ENCODE measurements around the gene MTHFD1L. TPM values are rescaled to one million over a fixed set of nuclear protein-coding genes. Genes with fewer than 3 reads are reported as not detected.

Gene MTHFD1L
- total RNA-seq, 4 donors from 2014 or later: 3.3 to 7.8 (median 3.8) TPM

DNA sequence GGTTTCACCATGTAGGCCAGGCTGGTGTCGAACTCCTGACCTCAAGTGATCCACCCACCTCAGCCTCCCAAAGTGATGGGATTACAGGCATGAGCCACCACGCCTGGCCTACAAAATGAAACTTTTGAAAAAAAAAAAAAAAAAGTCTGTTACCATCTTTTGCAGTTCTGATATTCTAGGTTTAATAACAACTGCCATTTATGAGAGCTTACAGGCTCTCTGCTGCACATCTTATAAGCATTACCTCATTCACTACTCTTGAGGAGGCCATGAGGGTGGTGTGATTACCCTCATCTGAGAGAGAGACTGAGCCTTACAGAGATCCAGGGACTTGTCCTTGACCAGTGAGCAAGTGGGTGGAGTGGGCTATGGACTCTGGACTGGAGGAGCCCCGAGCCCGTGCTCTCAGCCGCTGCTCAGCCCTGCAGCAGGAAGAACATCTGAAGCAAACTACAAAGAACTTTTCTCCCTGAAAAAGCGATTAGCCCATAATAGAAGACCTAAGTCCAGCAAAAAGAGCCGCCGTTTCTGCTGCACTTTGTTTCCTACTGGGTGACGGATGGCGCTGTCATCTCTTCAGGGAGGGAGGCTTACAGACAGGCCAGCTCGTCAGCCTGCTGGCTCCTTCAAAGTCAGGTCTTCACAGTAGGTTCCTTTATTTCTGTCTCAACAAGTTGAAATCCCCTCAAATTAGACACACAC lies 254.5 kb downstream of the MTHFD1L start:
- TF ChIP-seq, protein P1, sequence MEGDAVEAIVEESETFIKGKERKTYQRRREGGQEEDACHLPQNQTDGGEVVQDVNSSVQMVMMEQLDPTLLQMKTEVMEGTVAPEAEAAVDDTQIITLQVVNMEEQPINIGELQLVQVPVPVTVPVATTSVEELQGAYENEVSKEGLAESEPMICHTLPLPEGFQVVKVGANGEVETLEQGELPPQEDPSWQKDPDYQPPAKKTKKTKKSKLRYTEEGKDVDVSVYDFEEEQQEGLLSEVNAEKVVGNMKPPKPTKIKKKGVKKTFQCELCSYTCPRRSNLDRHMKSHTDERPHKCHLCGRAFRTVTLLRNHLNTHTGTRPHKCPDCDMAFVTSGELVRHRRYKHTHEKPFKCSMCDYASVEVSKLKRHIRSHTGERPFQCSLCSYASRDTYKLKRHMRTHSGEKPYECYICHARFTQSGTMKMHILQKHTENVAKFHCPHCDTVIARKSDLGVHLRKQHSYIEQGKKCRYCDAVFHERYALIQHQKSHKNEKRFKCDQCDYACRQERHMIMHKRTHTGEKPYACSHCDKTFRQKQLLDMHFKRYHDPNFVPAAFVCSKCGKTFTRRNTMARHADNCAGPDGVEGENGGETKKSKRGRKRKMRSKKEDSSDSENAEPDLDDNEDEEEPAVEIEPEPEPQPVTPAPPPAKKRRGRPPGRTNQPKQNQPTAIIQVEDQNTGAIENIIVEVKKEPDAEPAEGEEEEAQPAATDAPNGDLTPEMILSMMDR (IDR thresholded peaks at IDR 0.05; ENCODE audit: low read depth): no peak

DNA sequence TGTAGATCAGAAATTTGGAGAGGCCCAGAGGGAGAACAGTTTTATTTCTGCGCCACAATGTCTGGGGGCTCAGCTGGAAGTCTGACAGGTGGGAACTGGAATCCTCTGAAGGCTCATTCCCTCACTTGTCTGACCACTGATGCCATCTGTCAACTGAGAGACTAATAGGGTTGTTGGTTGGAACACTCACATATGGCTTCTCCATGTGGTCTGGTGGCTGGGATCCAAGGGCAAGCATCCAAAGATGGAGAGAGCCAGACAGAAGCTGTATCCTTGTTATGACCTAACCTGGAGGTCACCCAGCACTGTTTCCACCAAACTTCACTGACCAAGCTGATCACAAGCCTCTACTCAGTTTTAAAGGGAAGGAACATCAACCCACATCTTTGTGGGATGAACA lies 256.4 kb downstream of the MTHFD1L start:
- TF ChIP-seq, protein P1 (IDR thresholded peaks at IDR 0.05; ENCODE audit: low read depth): no peak

DNA sequence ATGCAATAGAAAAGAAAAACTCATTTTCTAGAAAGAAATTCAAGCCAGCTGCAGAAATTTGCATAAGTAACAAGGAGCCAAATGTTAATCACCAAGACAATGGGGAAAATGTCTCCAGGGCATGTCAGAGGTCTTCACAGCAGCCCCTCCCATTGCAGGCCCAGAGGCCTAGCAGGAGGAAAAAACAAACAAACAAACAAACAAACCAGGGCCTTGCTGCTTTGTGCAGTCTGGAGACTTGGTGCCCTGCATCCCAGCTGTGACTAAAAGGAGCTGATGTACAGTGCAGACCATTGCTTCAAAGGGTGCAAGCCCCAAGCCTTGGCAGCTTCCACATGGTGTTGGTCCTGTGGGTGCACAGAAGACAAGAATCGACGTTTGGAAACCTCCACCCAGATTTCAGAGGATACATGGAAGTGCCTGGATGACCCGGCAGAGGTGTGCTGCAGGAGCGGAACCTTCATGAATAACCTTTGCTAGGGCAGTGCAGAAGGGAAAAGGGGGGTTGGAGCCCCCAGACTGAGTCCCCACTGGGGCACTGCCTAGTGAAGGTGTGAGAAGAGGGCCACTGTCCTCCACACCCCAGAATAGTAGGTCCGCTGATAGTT lies 263.4 kb downstream of the MTHFD1L start:
- TF ChIP-seq, protein P1 (IDR thresholded peaks at IDR 0.05; ENCODE audit: low read depth): no peak

DNA sequence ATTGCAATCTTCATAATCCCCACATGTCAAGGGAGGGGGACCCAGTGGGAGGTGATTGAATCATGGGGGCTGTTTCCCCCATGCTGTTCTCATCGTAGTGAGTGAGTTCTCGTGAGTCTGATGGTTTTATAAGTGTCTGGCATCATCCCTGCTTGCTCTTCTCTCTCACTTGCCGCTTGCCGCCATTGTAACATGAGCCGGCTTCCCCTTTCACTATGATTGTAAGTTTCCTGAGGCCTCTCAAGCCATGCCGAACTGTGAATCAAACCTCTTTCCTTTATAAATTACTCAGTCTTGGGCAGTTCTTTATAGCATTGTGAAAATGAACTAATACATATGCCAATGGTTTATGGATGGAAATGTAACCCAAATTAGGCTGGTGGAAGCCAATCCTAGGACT lies 264.8 kb downstream of the MTHFD1L start:
- TF ChIP-seq, protein P1 (IDR thresholded peaks at IDR 0.05; ENCODE audit: low read depth): no peak

DNA sequence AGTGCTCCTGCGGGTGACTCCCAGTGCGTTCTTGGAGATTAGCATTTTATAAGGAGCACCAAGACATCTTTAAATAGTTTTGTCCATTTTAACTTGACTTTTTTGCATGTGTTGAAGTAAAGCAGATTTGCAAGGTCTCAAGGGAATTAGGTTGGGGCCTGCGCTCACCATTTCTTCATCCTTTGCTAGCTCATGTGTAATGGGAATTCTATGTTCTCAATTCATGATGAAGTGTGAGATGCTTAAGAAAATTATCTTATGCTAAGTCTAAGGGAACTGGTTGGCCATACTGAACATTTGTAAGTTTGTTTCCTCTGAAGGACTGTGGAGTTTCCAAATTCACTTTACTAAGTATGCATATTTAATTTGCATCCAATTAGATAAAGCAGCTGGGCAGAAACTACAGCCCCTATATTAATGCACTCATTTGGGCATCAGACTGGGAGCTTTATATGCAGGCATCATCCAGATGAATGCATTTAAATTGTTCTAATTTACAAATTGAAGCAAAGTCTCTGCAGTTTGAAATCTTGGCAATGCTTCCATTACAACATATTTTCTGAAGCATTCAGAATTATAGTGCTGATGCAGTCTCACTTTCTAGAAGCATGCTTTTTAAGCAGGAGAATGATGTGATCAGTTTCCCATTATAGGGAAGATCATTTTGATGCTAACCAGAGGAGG lies 266.0 kb downstream of the MTHFD1L start:
- TF ChIP-seq, protein P1 (IDR thresholded peaks at IDR 0.05; ENCODE audit: low read depth): no peak

DNA sequence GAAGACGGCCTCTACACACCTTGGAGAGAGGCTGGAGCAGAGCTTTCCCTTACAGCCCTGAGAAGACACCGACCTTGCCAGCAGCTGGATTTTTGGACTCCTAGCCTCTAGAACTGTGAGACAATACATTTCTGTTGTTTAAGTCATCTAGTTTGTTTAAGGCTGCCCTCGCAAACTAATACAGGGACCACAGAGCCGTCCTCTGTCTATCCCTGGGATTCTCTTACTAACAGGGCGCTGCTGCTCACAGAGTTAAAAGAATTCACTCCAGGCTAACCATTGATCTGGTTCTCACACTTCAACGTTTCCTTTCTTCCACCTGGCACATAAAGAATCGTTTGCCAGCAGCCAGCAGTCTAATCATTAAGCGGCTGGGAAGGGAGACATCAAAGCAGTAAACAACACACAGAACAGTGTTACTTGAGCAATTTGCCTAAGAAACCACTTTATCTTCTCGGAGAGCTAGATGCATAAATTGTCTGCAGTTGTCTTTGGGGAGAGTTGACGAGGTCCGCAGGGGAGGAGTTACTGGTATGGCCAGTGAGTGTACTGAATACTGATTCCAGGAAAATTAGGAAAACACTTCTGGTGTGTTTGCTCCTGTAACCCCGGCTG lies 270.7 kb downstream of the MTHFD1L start:
- TF ChIP-seq, protein P1 (IDR thresholded peaks at IDR 0.05; ENCODE audit: low read depth): no peak

DNA sequence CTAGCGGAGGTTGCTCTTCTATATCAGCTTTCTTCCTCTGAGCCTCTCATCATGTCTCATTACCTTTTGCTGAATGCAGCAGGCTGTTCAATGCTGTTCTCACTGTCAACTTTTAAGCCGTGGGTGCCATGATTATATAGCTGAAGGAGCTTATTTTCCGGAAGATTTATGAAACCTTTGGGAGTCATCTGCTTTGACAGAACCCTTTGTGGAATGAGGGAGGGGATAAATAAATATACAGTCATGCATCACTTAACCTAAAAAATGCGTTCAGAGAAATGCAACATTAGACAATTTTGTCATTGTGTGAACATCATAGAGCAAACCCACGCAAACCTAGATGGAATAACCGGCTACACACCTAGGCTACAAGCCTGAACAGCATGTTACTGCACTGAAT lies 272.0 kb downstream of the MTHFD1L start:
- TF ChIP-seq, protein P1 (IDR thresholded peaks at IDR 0.05; ENCODE audit: low read depth): no peak
